IPS-15b (cell line): ENCODE data around the gene ACAA2.

Experiments
- H3K27me3 ChIP-seq: one replicate; pipeline ENCODE4 v1.6.1; 2013; ENCODE audit warnings: low read length; ENCODE audit not compliant: control insufficient read depth, insufficient read depth
- H3K36me3 ChIP-seq: one replicate; pipeline ENCODE4 v1.6.1; 2013; ENCODE audit warnings: low read length; ENCODE audit not compliant: control insufficient read depth, insufficient read depth
- H3K4me1 ChIP-seq: one replicate; pipeline ENCODE4 v1.6.1; 2013; ENCODE audit warnings: mild to moderate bottlenecking, low read length; ENCODE audit not compliant: control insufficient read depth, insufficient read depth
- H3K4me3 ChIP-seq: one replicate; pipeline ENCODE4 v1.5.1; 2013; ENCODE audit warnings: low read depth, low read length
- H3K9ac ChIP-seq: one replicate; pipeline ENCODE4 v1.6.1; 2013; ENCODE audit warnings: low read depth, mild to moderate bottlenecking, low read length
- H3K9me3 ChIP-seq: one replicate; pipeline ENCODE4 v1.6.1; 2013; ENCODE audit warnings: mild to moderate bottlenecking, low read length; ENCODE audit not compliant: control insufficient read depth, insufficient read depth

Gene ACAA2

DNA sequence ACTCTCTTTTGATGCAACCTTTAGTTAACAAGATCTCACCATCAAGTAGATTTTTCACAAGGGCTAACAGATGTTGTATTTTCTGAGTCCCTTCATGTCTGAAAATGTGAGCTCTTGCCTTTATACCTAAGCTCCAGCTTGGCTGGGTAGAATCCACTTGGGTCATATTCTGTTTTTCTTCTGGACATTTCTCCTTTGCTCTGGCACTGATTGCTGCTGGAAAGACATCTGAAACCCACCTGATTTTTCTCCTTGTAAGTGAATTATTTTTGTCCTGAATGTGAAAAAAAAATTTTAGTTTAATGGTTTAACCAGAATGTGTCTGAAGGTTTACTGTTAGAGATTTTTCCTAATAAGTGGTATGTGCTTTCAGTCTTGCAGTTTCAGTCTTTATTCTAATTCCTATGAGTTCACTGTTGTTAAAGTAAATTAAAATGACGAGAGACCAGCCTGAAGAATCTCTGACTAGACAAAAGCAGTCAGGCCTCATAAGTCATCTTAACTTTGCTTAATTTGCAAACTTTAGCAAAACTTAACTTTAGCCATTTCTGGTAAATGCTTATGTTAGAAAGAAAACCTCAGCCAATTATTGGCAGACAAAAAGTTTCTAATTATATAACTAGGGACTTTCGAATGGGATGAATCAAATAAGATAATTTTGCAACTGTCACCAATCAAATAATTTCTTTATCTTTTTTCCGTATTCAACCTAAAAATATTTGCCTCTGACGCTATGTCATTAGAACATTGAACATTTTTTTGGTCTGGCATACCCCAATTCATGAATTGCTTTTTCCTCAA lies 70.8 kb downstream of the ACAA2 start:
- H3K9me3 ChIP-seq: no peaks in the 10 kb centered on the region
- no peak overlapping the region for H3K9ac ChIP-seq
- H3K27me3 ChIP-seq: no peaks in the 10 kb centered on the region
- H3K4me1 ChIP-seq: no peaks in the 10 kb centered on the region
- H3K36me3 ChIP-seq: no peaks in the 10 kb centered on the region
- H3K4me3 ChIP-seq: no peak overlapping the region

DNA sequence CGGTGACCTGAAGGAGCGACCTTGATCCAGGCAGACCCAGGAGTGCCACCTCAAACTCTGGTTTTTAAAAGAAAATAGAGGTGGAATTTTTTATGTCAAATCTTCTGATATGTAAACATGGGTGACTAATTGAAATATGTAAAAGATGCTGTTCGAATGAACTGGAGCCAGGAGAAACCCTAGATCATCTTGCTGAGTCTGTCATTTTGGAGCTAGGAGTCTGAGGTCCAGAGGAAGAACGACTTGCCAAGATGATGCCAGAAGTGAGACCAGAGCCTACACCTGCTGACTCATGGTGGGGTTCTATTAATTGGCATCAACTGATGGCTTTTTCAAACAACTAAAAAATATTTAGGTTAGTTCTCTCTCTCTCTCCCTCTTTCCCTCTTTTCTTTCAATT lies 74.1 kb downstream of the ACAA2 start:
- H3K27me3 ChIP-seq: no peaks in the 10 kb centered on the region
- no peaks in the 10 kb centered on the region for H3K9me3 ChIP-seq
- H3K36me3 ChIP-seq: no peaks in the 10 kb centered on the region
- H3K9ac ChIP-seq: no peak overlapping the region
- no peak overlapping the region for H3K4me3 ChIP-seq
- no peaks in the 10 kb centered on the region for H3K4me1 ChIP-seq

- Histone ChIP-seq H3K9me3 (no peaks in the 10 kb centered on the region), H3K36me3 (no peaks in the 10 kb centered on the region), H3K27me3 (no peaks in the 10 kb centered on the region), H3K4me3 (no peak overlapping the region), H3K9ac (no peak overlapping the region), H3K4me1 (no peaks in the 10 kb centered on the region)
Observed at GRCh38 chr18:49738721-49739120, 74.6 kb downstream of the ACAA2 start.

DNA sequence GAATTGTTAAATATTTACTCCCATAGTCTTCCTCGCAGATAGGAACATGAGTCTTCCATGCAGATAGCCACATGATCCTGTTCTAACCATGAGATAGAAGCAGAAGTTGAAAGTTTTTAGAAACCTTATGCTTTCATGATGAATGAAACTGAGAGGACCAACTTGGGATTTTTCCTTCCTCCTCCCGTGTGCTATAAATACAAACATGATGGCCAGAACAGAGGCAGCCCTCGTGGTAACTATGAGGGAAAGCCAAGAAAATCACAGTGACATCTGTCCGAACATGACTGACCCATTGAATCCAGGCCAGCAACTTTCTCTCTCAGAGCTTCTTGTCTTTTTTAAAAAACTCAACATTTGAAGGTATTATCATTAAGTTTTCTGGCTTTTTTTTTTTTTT lies 78.5 kb downstream of the ACAA2 start:
- Histone ChIP-seq H3K4me1 (peaks cover 7% of the 10 kb centered on the region), H3K36me3 (no peaks in the 10 kb centered on the region), H3K9ac (no peak overlapping the region), H3K4me3 (no peak overlapping the region), H3K27me3 (no peaks in the 10 kb centered on the region), H3K9me3 (no peaks in the 10 kb centered on the region)

DNA sequence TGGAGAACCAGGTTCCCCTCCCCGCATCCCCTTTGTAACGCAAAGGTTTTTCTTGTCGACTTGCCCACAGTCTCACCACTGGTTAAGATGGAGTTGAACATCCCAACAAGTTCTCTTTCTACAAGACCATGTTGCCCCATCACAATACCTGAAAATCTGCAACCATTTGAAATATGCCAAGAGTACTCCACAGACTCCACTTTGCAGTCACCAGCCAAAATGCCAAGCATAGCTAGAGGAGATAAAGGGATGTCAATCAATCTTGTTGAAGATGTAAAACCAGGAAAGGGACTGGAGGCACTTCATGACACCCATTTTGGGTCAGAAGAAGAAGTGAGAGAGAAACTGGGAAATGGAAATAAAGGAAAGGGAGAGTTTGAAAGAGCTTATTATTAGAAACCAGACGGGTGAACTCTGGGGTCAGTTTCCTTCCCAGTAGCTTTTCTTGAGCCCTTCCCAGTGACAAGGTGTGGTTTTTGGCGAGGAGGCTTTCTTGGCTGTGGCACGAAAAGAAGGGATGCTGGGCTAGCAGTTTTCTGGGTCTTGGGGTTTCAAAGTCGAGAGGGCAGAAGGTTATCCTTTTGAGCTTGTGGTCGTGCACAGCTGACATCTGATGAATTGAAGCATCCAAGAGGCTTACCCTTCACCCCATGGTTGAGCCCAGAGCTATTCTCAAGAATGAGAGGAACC lies 79.3 kb downstream of the ACAA2 start:
- H3K27me3 ChIP-seq: no peaks in the 10 kb centered on the region
- H3K4me3 ChIP-seq: no peak overlapping the region
- H3K4me1 ChIP-seq: peaks cover 7% of the 10 kb centered on the region
- H3K9ac ChIP-seq: no peak overlapping the region
- no peaks in the 10 kb centered on the region for H3K9me3 ChIP-seq
- H3K36me3 ChIP-seq: no peaks in the 10 kb centered on the region

- Histone ChIP-seq H3K9ac (no peak overlapping the region), H3K27me3 (no peaks in the 10 kb centered on the region), H3K9me3 (no peaks in the 10 kb centered on the region), H3K36me3 (no peaks in the 10 kb centered on the region), H3K4me1 (peaks cover 7% of the 10 kb centered on the region), H3K4me3 (no peak overlapping the region)
Observed at GRCh38 chr18:49733321-49733720, 80.0 kb downstream of the ACAA2 start.
